Natural killer cell (primary cell): ENCODE measurements around the gene SYNC. TPM values are rescaled to one million over a fixed set of nuclear protein-coding genes. Genes with fewer than 3 reads are reported as not detected.

Experiments
- ATAC-seq, 3 donors: fragments of 150-1000 bp in 2 of 3; fragments of 200-7000 bp in 1 of 3; cut with Tn5 transposase; 1 replicate in 1 of 3; 2 replicates in 2 of 3; pipeline ENCODE4 v1.10.0; 2021; ENCODE audit warnings: mild to moderate bottlenecking in 2 of 3, moderate library complexity in 2 of 3
- DNase-seq, 2 donors: peaks; one replicate each; pipeline versions ENCODE4 v3.0.0 to v3.0.0-alpha.2; 2013 to 2021; ENCODE audit warnings: mixed read lengths in 1 of 2
- H3K27ac ChIP-seq: one replicate; pipeline ENCODE4 v1.5.1; 2013; ENCODE audit warnings: mild to moderate bottlenecking, low read length
- H3K27me3 ChIP-seq: one replicate; pipeline ENCODE4 v1.6.1; 2013; ENCODE audit warnings: low read length; ENCODE audit not compliant: control insufficient read depth, insufficient read depth
- H3K36me3 ChIP-seq: one replicate; pipeline ENCODE4 v1.6.1; 2013; ENCODE audit warnings: low read length; ENCODE audit not compliant: control insufficient read depth, insufficient read depth
- H3K4me1 ChIP-seq: one replicate; pipeline ENCODE4 v1.6.1; 2013; ENCODE audit warnings: low read length; ENCODE audit not compliant: control insufficient read depth, insufficient read depth
- H3K4me3 ChIP-seq: one replicate; pipeline ENCODE4 v1.5.1; 2013; ENCODE audit warnings: low read length
- H3K9me3 ChIP-seq: one replicate; pipeline ENCODE4 v1.6.1; 2013; ENCODE audit warnings: low read length; ENCODE audit not compliant: control insufficient read depth, insufficient read depth
- H3K27ac Mint-ChIP-seq, 2 donors: one replicate each; pipeline ENCODE4 v1.8.0; 2022; ENCODE audit warnings: mild to moderate bottlenecking in 2 of 2, mixed read lengths in 2 of 2, moderate library complexity in 1 of 2
- H3K27me3 Mint-ChIP-seq, 2 donors: one replicate each; pipeline ENCODE4 v1.8.0; 2022; ENCODE audit warnings: low read depth in 2 of 2, mixed read lengths in 2 of 2
- H3K36me3 Mint-ChIP-seq: one replicate; pipeline ENCODE4 v1.8.0; 2022; ENCODE audit warnings: mixed read lengths
- H3K4me1 Mint-ChIP-seq, 2 donors: one replicate each; pipeline ENCODE4 v1.8.0; 2022; ENCODE audit warnings: mixed read lengths in 2 of 2
- H3K4me3 Mint-ChIP-seq: one replicate; pipeline ENCODE4 v1.8.0; 2022; ENCODE audit warnings: mild to moderate bottlenecking, moderate library complexity, mixed read lengths
- H3K9me3 Mint-ChIP-seq, 2 donors: one replicate each; pipeline ENCODE4 v1.8.0; 2022; ENCODE audit warnings: mixed read lengths in 2 of 2
- WGBS: methylation state at CpG from one replicate; pipeline ENCODE4 v1.1.7; 2013; ENCODE audit warnings: missing lambda C conversion rate; ENCODE audit not compliant: insufficient coverage; 5-methylcytosine and 5-hydroxymethylcytosine counted together
- intact Hi-C: fragments of 100-400 bp; cut with micrococcal nuclease; formaldehyde crosslinking; loops from one replicate; pipeline ENCODE4 v1.14.2; 2022
- total RNA-seq, 4 donors: library from RNA; stranded (reverse); fragments of 120-200 nt in 1 of 4; gene quantifications; one replicate each; pipeline versions ENCODE4 v1.2.3 to v1.2.4, GENCODE V29; 2013 to 2022
- TF ChIP-seq, protein P1 (sequence below): fragments of 200-600 bp; IDR thresholded peaks from one replicate; pipeline ENCODE4 v1.8.0; 2022; ENCODE audit warnings: antibody characterized with exemption

SYNC gene
- total RNA-seq, 3 donors from 2014 or later (not counting 1 experiment from before 2014, with no cell fraction given), result not detected

DNA sequence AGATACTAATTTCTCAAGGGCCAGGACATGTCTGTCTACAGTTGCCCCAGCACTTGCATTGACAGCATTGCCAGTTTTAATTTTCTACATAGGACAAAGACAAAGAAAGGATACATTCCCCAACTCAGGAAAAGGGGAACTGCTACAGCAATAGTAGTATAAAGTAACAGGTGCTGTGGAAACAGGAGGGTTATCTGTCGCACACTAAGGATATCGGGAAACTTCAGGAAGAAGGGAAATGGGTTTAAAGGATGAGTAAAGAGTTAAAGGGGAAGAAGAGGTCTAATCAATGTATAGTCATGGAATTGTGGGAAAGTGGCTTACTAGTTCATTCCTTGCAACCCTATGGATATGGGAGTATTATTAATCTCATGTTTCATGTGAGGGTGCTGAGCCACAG lies 16.2 kb downstream of the SYNC start:
- Histone ChIP-seq H3K27ac (no peak overlapping the region), H3K36me3 (peaks cover 28% of the 10 kb centered on the region), H3K4me3 (no peak overlapping the region), H3K27me3 (no peaks in the 10 kb centered on the region), H3K4me1 (no peaks in the 10 kb centered on the region), H3K9me3 (no peaks in the 10 kb centered on the region)
- TF ChIP-seq, protein P1, sequence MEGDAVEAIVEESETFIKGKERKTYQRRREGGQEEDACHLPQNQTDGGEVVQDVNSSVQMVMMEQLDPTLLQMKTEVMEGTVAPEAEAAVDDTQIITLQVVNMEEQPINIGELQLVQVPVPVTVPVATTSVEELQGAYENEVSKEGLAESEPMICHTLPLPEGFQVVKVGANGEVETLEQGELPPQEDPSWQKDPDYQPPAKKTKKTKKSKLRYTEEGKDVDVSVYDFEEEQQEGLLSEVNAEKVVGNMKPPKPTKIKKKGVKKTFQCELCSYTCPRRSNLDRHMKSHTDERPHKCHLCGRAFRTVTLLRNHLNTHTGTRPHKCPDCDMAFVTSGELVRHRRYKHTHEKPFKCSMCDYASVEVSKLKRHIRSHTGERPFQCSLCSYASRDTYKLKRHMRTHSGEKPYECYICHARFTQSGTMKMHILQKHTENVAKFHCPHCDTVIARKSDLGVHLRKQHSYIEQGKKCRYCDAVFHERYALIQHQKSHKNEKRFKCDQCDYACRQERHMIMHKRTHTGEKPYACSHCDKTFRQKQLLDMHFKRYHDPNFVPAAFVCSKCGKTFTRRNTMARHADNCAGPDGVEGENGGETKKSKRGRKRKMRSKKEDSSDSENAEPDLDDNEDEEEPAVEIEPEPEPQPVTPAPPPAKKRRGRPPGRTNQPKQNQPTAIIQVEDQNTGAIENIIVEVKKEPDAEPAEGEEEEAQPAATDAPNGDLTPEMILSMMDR, result no peak
- Mint-ChIP-seq H3K36me3 (peaks cover 6% of the 10 kb centered on the region), H3K4me1 (no peaks in the 10 kb centered on the region), H3K27me3 (no peaks in the 10 kb centered on the region), H3K4me3 (no peak overlapping the region), H3K27ac (peak overlapping the region in 1 of 2 donors; percentile 50), H3K9me3 (no peaks in the 10 kb centered on the region)
- whole genome bisulfite sequencing, result 98% methylated on average over 2 of the region's 2 CpGs
- no peak for ATAC-seq
- no peak for DNase-seq
- intact Hi-C loops, result no loop called here

DNA sequence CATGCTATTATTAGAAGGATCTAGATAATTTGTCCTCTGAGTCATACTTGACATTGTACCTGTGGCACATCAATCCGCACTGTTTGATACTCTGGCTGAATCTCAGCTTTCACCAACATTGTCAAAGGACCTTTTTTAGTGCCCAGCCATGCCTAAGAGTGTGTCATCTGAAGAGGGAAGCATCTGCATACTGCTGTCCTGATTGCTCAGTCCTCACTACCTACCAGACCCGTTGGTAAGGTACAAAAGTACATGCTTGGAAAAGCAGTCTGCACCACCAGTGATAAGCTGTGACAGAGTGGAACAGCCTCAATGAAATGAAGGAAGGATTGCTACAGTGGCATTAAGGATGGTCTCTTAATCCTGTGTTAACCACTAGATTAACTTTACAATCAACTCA lies 17.1 kb downstream of the SYNC start:
- Mint-ChIP-seq H3K27ac (no peak overlapping the region), H3K9me3 (no peaks in the 10 kb centered on the region), H3K4me3 (no peak overlapping the region), H3K27me3 (no peaks in the 10 kb centered on the region), H3K36me3 (peaks cover 15% of the 10 kb centered on the region), H3K4me1 (no peaks in the 10 kb centered on the region)
- Histone ChIP-seq H3K27me3 (no peaks in the 10 kb centered on the region), H3K4me1 (no peaks in the 10 kb centered on the region), H3K36me3 (peaks cover 37% of the 10 kb centered on the region), H3K27ac (no peak overlapping the region), H3K4me3 (no peak overlapping the region), H3K9me3 (no peaks in the 10 kb centered on the region)
- ATAC-seq, result peak in 1 of 3 donors; percentile 24
- intact Hi-C loops, result no loop called here
- 85% methylated on average over 2 of the region's 2 CpGs for WGBS
- TF ChIP-seq, protein P1, result no peak
- DNase-seq, result no peak

DNA sequence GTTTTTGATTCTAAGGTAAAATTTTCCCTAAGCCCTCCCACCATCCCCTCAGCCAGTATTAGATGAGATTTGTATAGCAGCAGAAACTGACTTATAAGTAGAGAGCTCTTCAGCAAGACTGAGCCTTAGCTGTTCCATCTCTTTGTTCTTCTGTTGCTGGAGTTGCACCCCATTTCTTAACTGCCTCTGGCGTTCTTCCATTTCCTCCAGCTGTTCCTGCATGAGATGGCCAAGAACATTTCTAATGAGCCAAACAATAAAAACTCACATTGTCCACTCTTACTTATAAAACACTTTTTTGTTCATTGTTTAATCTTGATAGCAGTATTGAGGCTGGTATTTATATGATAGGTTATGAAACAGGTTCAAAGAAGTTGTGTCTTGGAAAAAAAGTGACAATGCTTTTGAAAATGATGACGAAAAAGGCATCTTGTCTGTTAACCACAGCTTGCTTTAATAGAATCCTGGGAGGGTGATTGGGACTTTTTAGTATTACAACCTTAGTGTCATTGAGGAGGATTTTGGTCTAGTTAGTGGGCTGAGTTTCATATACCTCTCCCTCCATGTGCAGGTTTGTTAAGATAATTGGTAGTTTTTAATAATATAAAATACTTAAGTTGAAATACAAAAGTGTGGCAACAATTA lies 18.3 kb downstream of the SYNC start:
- no peaks in the 10 kb centered on the region for H3K9me3 Mint-ChIP-seq
- H3K4me3 Mint-ChIP-seq, result no peak overlapping the region
- intact Hi-C loops, result no loop called here
- H3K27ac ChIP-seq, result no peak overlapping the region
- no peaks in the 10 kb centered on the region for H3K9me3 ChIP-seq
- TF ChIP-seq, protein P1, result no peak
- ATAC-seq (no peak), DNase-seq (no peak)
- peak overlapping the region; percentile 26 to 67 for H3K27ac Mint-ChIP-seq
- H3K27me3 Mint-ChIP-seq, result no peaks in the 10 kb centered on the region
- H3K36me3 ChIP-seq, result peaks cover 44% of the 10 kb centered on the region
- 68% methylated on average over 2 of the region's 2 CpGs for WGBS
- no peak overlapping the region for H3K4me3 ChIP-seq
- no peaks in the 10 kb centered on the region for H3K27me3 ChIP-seq
- no peaks in the 10 kb centered on the region for H3K4me1 Mint-ChIP-seq
- no peaks in the 10 kb centered on the region for H3K4me1 ChIP-seq
- peaks cover 16% of the 10 kb centered on the region for H3K36me3 Mint-ChIP-seq

DNA sequence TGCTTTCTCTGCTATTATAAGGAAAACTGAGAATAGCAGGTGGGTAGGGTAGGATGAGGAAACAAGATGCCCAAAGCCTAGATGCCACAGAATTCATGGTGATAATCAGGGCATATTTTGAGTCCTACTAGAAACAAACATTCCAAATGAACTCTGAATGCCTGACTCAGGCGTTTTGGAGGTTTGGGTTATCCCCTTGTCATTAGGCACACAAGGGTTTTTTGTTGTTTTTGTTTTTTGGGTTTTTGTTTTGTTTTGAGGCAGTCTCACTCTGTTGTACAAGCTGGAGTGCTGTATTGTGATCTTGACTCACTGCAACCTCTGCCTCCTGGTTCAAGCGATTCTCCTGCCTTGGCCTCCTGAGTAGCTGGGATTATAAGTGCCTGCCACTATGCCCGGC lies 19.2 kb downstream of the SYNC start:
- Histone ChIP-seq H3K4me3 (no peak overlapping the region), H3K36me3 (peaks cover 50% of the 10 kb centered on the region), H3K4me1 (no peaks in the 10 kb centered on the region), H3K9me3 (no peaks in the 10 kb centered on the region), H3K27me3 (no peaks in the 10 kb centered on the region), H3K27ac (no peak overlapping the region)
- no peaks in the 10 kb centered on the region for H3K9me3 Mint-ChIP-seq
- WGBS, result 93% methylated on average over 3 of the region's 3 CpGs
- H3K36me3 Mint-ChIP-seq, result peaks cover 16% of the 10 kb centered on the region
- H3K27me3 Mint-ChIP-seq, result no peaks in the 10 kb centered on the region
- DNase-seq (no peak), ATAC-seq (no peak)
- no peaks in the 10 kb centered on the region for H3K4me1 Mint-ChIP-seq
- peak overlapping the region in 1 of 2 donors; percentile 26 for H3K27ac Mint-ChIP-seq
- TF ChIP-seq, protein P1, result no peak
- H3K4me3 Mint-ChIP-seq, result no peak overlapping the region
- intact Hi-C loops, result no loop called here
